Right lobe of liver (tissue), 4 donors: ENCODE data around the gene INPP4B.

Experiments used
- CTCF ChIP-seq, 4 donors: fragments of 200-600 bp in 3 of 4; fragments of 450-650 bp in 1 of 4; IDR thresholded peaks; one replicate each; pipeline versions ENCODE4 v1.5.1 to v1.8.0; 2016 to 2022; ENCODE audit warnings: antibody characterized with exemption in 4 of 4, mild to moderate bottlenecking in 2 of 4
- POLR2A ChIP-seq: fragments of 450-650 bp; IDR thresholded peaks from one replicate; pipeline ENCODE4 v1.6.1; 2017; ENCODE audit warnings: antibody characterized with exemption, mild to moderate bottlenecking
- donor health status: DM: no; HTN: no; CAD: no.
- donor health status: DM: no; HTN: no; CAD: no.
- donor health status: DM: no; HTN: yes; CAD: no.

GRCh38 chr4:142194905-142195304 lies 651.2 kb downstream of the INPP4B start:
- no peak for TF ChIP-seq CTCF (IDR thresholded peaks at IDR 0.05)
- no peak for TF ChIP-seq POLR2A
